MM.1S (cell line): ENCODE data around the gene PSEN1.

Experiments used
- DNase-seq: peaks from one replicate; pipeline ENCODE4 v3.0.0-alpha.2; 2015
- H2AFZ ChIP-seq: fragments of 300-600 bp; sonication (generic); 2 replicates; pipeline ENCODE4 v1.6.0; 2016; ENCODE audit warnings: antibody characterized with exemption, low read length
- H3F3A ChIP-seq: fragments of 300-600 bp; sonication (generic); 2 replicates; pipeline ENCODE4 v1.6.1; 2016; ENCODE audit warnings: mild to moderate bottlenecking, antibody characterized with exemption, low read length, moderate library complexity, mixed read lengths; ENCODE audit not compliant: insufficient read depth
- H3K27ac ChIP-seq: fragments of 300-600 bp; sonication (generic); 2 replicates; pipeline ENCODE4 v1.5.1; 2016; ENCODE audit warnings: mild to moderate bottlenecking, low read length
- H3K27me3 ChIP-seq: fragments of 300-600 bp; sonication (generic); replicated peaks from 2 replicates; pipeline ENCODE4 v1.6.0; 2016; ENCODE audit warnings: low read length; ENCODE audit not compliant: insufficient read depth
- H3K36me3 ChIP-seq: fragments of 300-600 bp; sonication (generic); replicated peaks from 2 replicates; pipeline ENCODE4 v1.6.1; 2016; ENCODE audit warnings: mild to moderate bottlenecking, low read length, mixed read lengths; ENCODE audit not compliant: insufficient read depth
- H3K4me1 ChIP-seq: fragments of 300-600 bp; sonication (generic); 2 replicates; pipeline ENCODE4 v1.6.1; 2016; ENCODE audit warnings: low read length, mixed read lengths
- H3K4me2 ChIP-seq: fragments of 300-600 bp; sonication (generic); 2 replicates; pipeline ENCODE4 v1.6.0; 2016; ENCODE audit warnings: low read depth, low read length
- H3K4me3 ChIP-seq: fragments of 300-600 bp; sonication (generic); 2 replicates; pipeline ENCODE4 v1.5.1; 2016; ENCODE audit warnings: low read length, mixed read lengths
- H3K79me2 ChIP-seq: fragments of 300-600 bp; sonication (generic); 2 replicates; pipeline ENCODE4 v1.6.1; 2016; ENCODE audit warnings: mixed run types, low read length, mixed read lengths
- H3K9ac ChIP-seq: fragments of 300-600 bp; sonication (generic); 2 replicates; pipeline ENCODE4 v1.6.1; 2016; ENCODE audit warnings: low read length, mixed read lengths
- H3K9me2 ChIP-seq: fragments of 300-600 bp; sonication (generic); replicated peaks from 2 replicates; pipeline ENCODE4 v1.6.1; 2016; ENCODE audit warnings: mild to moderate bottlenecking, low read length, mixed read lengths; ENCODE audit not compliant: insufficient read depth
- H3K9me3 ChIP-seq: fragments of 300-600 bp; sonication (generic); replicated peaks from 2 replicates; pipeline ENCODE4 v1.6.1; 2016; ENCODE audit warnings: mild to moderate bottlenecking, low read length, mixed read lengths; ENCODE audit not compliant: insufficient read depth
- H4K20me1 ChIP-seq: fragments of 300-600 bp; sonication (generic); 2 replicates; pipeline ENCODE4 v1.6.1; 2016; ENCODE audit warnings: mild to moderate bottlenecking, low read length, moderate library complexity, mixed read lengths; ENCODE audit not compliant: insufficient read depth
- CTCF ChIP-seq: fragments of 300-600 bp; sonication (generic); IDR thresholded peaks from 2 replicates; pipeline ENCODE4 v1.5.1; 2016; ENCODE audit warnings: antibody characterized with exemption, low read length, mixed read lengths
- EZH2 ChIP-seq: fragments of 300-600 bp; sonication (generic); optimal IDR thresholded peaks from 2 replicates; pipeline ENCODE3; 2017; ENCODE audit warnings: low read depth, mild to moderate bottlenecking, antibody characterized with exemption, low read length, mixed read lengths
- EZH2phosphoT487 ChIP-seq: fragments of 300-600 bp; sonication (generic); IDR thresholded peaks from 2 replicates; pipeline ENCODE4 v1.6.1; 2018; ENCODE audit warnings: antibody characterized with exemption, low read length

Gene PSEN1

GRCh38 chr14:73236157-73236556 is 99.8 kb downstream of the PSEN1 start:
- Histone ChIP-seq H3K4me2 (no peak overlapping the region), H3K79me2 (no peaks in the 10 kb centered on the region), H3K36me3 (no peaks in the 10 kb centered on the region), H4K20me1 (no peaks in the 10 kb centered on the region), H3K27me3 (peaks cover 11% of the 10 kb centered on the region), H2AFZ (no peak overlapping the region), H3F3A (no peaks in the 10 kb centered on the region), H3K9me2 (no peaks in the 10 kb centered on the region), H3K4me3 (no peak overlapping the region), H3K4me1 (no peaks in the 10 kb centered on the region), H3K9me3 (no peaks in the 10 kb centered on the region), H3K9ac (no peak overlapping the region), H3K27ac (no peak overlapping the region)
- no peak for DNase-seq
- TF ChIP-seq EZH2phosphoT487 (no peak), EZH2 (no peak), CTCF (no peak)

- Histone ChIP-seq H3F3A (no peaks in the 10 kb centered on the region), H3K9me3 (no peaks in the 10 kb centered on the region), H3K4me3 (no peak overlapping the region), H3K27me3 (peaks cover 11% of the 10 kb centered on the region), H3K36me3 (no peaks in the 10 kb centered on the region), H3K4me1 (no peaks in the 10 kb centered on the region), H4K20me1 (no peaks in the 10 kb centered on the region), H3K9me2 (no peaks in the 10 kb centered on the region), H3K27ac (no peak overlapping the region), H3K4me2 (no peak overlapping the region), H2AFZ (no peak overlapping the region), H3K79me2 (no peaks in the 10 kb centered on the region), H3K9ac (no peak overlapping the region)
- no peak for TF ChIP-seq EZH2
- TF ChIP-seq CTCF, result no peak
- no peak for DNase-seq
These were observed 100.5 kb downstream of the PSEN1 start for GRCh38 chr14:73236752-73237218.

GRCh38 chr14:73237219-73237785 is 101.0 kb downstream of the PSEN1 start, which contains the start of gene PAPLN:
Gene PAPLN (plus strand): TSS chr14:73237506. CDS start chr14:73239779, 2,273 bp downstream.
- no peaks in the 10 kb centered on the region for H3K79me2 ChIP-seq
- no peaks in the 10 kb centered on the region for H3F3A ChIP-seq
- peaks cover 11% of the 10 kb centered on the region for H3K27me3 ChIP-seq
- no peaks in the 10 kb centered on the region for H3K4me1 ChIP-seq
- H3K27ac ChIP-seq, result no peak within 1 kb of the TSS
- no peaks in the 10 kb centered on the region for H3K9me3 ChIP-seq
- no peak within 1 kb of the TSS for H2AFZ ChIP-seq
- H3K9me2 ChIP-seq, result no peaks in the 10 kb centered on the region
- TF ChIP-seq EZH2phosphoT487 (no peak), EZH2 (no peak), CTCF (no peak)
- DNase-seq, result no peak
- H3K36me3 ChIP-seq, result no peaks in the 10 kb centered on the region
- no peak within 1 kb of the TSS for H3K9ac ChIP-seq
- H3K4me3 ChIP-seq, result no peak within 1 kb of the TSS
- H4K20me1 ChIP-seq, result no peaks in the 10 kb centered on the region
- no peak within 1 kb of the TSS for H3K4me2 ChIP-seq
